ENCODE measurements around the gene ACTN1.

The ACTN1 gene

DNA sequence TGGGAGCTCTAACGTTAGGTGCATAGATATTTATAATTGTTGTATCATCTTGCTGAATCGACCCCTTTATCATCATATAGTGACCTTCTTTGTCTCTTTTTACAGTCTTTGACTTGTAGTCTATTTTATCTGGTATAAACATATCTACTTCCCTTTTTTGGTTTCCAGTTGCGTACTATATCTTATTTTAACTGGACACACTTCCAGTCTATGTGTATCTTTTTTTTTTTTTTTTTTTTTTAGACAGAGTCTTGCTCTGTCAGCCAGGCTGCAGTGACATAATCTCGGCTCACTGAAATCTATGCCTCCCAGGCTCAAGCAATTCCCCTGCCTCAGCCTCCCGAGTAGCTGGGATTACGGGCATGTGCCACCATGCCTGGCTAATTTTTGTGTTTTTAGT is 144.3 kb downstream of the ACTN1 start:
- Histone ChIP-seq H3K9ac (ENCODE audit: low read depth, low read length) (no peak overlapping the region), H3K4me3 (ENCODE audit: low read depth, low read length) (no peak overlapping the region), H3K36me3 (ENCODE audit: control insufficient read depth, insufficient read depth, low read length) (no peaks in the 10 kb centered on the region), H3K4me1 (ENCODE audit: control insufficient read depth, insufficient read depth, low read length) (no peaks in the 10 kb centered on the region), H3K9me3 (ENCODE audit: control insufficient read depth, insufficient read depth, low read length) (no peaks in the 10 kb centered on the region), H3K27me3 (ENCODE audit: control insufficient read depth, insufficient read depth, low read length) (no peaks in the 10 kb centered on the region)

- Histone ChIP-seq H3K9me3 (ENCODE audit: control insufficient read depth, insufficient read depth, low read length) (no peaks in the 10 kb centered on the region), H3K9ac (ENCODE audit: low read depth, low read length) (no peak overlapping the region), H3K4me1 (ENCODE audit: control insufficient read depth, insufficient read depth, low read length) (no peaks in the 10 kb centered on the region), H3K36me3 (ENCODE audit: control insufficient read depth, insufficient read depth, low read length) (no peaks in the 10 kb centered on the region), H3K4me3 (ENCODE audit: low read depth, low read length) (no peak overlapping the region), H3K27me3 (ENCODE audit: control insufficient read depth, insufficient read depth, low read length) (no peaks in the 10 kb centered on the region)
Measured at GRCh38 chr14:68828698-68829097, 150.4 kb downstream of the ACTN1 start.

- H3K27me3 ChIP-seq (ENCODE audit: control insufficient read depth, insufficient read depth, low read length) = no peaks in the 10 kb centered on the region
- no peak overlapping the region for H3K9ac ChIP-seq (ENCODE audit: low read depth, low read length)
- H3K9me3 ChIP-seq (ENCODE audit: control insufficient read depth, insufficient read depth, low read length) = no peaks in the 10 kb centered on the region
- no peaks in the 10 kb centered on the region for H3K36me3 ChIP-seq (ENCODE audit: control insufficient read depth, insufficient read depth, low read length)
- H3K4me1 ChIP-seq (ENCODE audit: control insufficient read depth, insufficient read depth, low read length) = no peaks in the 10 kb centered on the region
- no peak overlapping the region for H3K4me3 ChIP-seq (ENCODE audit: low read depth, low read length)
Measured at GRCh38 chr14:68825729-68826128, 153.4 kb downstream of the ACTN1 start.

- Histone ChIP-seq H3K4me1 (ENCODE audit: control insufficient read depth, insufficient read depth, low read length) (peaks cover 6% of the 10 kb centered on the region), H3K27me3 (ENCODE audit: control insufficient read depth, insufficient read depth, low read length) (no peaks in the 10 kb centered on the region), H3K9ac (ENCODE audit: low read depth, low read length) (no peak overlapping the region), H3K36me3 (ENCODE audit: control insufficient read depth, insufficient read depth, low read length) (no peaks in the 10 kb centered on the region), H3K4me3 (ENCODE audit: low read depth, low read length) (no peak overlapping the region), H3K9me3 (ENCODE audit: control insufficient read depth, insufficient read depth, low read length) (no peaks in the 10 kb centered on the region)
Measured at GRCh38 chr14:68824517-68825347, 154.4 kb downstream of the ACTN1 start.

DNA sequence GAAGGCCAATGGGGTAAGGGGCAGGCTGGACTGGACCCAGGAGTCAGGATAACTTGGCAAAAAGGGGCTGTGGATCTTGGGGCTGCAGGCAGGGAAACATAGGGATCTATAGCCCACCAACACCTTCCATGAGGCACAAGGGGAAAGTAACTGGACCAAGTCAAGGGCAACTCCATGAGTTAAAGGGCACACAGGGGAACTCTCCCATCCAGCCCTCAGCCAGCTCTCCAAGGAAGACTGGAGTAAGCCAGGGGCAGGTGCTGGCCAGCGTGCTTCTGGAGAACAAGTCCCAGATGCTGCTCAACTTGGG is 154.9 kb downstream of the ACTN1 start:
- no peak overlapping the region for H3K9ac ChIP-seq (ENCODE audit: low read depth, low read length)
- peaks cover 9% of the 10 kb centered on the region for H3K4me1 ChIP-seq (ENCODE audit: control insufficient read depth, insufficient read depth, low read length)
- H3K4me3 ChIP-seq (ENCODE audit: low read depth, low read length) = no peak overlapping the region

More for the DNA sequence above, 154.9 kb downstream of the ACTN1 start:
- H3K27me3 ChIP-seq (ENCODE audit: control insufficient read depth, insufficient read depth, low read length) = no peaks in the 10 kb centered on the region
- no peaks in the 10 kb centered on the region for H3K9me3 ChIP-seq (ENCODE audit: control insufficient read depth, insufficient read depth, low read length)
- no peaks in the 10 kb centered on the region for H3K36me3 ChIP-seq (ENCODE audit: control insufficient read depth, insufficient read depth, low read length)

Measured in iPS-15b (cell line).